ENCODE results near the gene SLC22A6.

The SLC22A6 gene

GRCh38 chr11:62930157-62930556 is 54.6 kb downstream of the SLC22A6 start:
- no peak for ATAC-seq

GRCh38 chr11:62928011-62928410 is 56.8 kb downstream of the SLC22A6 start:
- no peak for ATAC-seq

GRCh38 chr11:62926680-62927455 is 57.9 kb downstream of the SLC22A6 start:
- ATAC-seq, result no peak
